ENCODE data around the gene SAMSN1. TPM values are rescaled to one million over a fixed set of nuclear protein-coding genes. Genes with fewer than 3 reads are reported as not detected.

Gene SAMSN1
- total and polyA plus RNA-seq, 2 of the 8 experiments (the other 6 are each of a cell fraction or from before 2014, with no cell fraction given): 0.50 to 3.0 TPM

DNA sequence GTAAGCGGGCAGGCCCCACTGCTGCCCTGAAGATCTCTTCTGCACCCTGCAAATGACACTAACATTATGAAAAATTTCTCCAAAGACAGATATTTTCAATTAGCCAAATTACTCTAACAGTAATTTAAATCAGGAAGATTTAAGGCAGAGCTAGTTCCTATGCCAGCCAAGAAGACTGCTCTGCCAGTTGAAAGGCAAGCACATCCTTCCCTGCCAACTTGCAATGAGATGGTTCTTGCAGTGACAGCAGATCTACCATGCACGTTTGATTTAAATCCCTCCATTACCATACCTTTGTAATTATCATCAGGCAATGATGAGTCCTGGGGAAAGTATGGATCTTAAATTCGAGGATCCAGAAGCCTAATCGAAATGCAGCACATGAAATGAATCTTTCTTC, 76.5 kb downstream of the SAMSN1 start (continued):
- TF ChIP-seq, protein P1, sequence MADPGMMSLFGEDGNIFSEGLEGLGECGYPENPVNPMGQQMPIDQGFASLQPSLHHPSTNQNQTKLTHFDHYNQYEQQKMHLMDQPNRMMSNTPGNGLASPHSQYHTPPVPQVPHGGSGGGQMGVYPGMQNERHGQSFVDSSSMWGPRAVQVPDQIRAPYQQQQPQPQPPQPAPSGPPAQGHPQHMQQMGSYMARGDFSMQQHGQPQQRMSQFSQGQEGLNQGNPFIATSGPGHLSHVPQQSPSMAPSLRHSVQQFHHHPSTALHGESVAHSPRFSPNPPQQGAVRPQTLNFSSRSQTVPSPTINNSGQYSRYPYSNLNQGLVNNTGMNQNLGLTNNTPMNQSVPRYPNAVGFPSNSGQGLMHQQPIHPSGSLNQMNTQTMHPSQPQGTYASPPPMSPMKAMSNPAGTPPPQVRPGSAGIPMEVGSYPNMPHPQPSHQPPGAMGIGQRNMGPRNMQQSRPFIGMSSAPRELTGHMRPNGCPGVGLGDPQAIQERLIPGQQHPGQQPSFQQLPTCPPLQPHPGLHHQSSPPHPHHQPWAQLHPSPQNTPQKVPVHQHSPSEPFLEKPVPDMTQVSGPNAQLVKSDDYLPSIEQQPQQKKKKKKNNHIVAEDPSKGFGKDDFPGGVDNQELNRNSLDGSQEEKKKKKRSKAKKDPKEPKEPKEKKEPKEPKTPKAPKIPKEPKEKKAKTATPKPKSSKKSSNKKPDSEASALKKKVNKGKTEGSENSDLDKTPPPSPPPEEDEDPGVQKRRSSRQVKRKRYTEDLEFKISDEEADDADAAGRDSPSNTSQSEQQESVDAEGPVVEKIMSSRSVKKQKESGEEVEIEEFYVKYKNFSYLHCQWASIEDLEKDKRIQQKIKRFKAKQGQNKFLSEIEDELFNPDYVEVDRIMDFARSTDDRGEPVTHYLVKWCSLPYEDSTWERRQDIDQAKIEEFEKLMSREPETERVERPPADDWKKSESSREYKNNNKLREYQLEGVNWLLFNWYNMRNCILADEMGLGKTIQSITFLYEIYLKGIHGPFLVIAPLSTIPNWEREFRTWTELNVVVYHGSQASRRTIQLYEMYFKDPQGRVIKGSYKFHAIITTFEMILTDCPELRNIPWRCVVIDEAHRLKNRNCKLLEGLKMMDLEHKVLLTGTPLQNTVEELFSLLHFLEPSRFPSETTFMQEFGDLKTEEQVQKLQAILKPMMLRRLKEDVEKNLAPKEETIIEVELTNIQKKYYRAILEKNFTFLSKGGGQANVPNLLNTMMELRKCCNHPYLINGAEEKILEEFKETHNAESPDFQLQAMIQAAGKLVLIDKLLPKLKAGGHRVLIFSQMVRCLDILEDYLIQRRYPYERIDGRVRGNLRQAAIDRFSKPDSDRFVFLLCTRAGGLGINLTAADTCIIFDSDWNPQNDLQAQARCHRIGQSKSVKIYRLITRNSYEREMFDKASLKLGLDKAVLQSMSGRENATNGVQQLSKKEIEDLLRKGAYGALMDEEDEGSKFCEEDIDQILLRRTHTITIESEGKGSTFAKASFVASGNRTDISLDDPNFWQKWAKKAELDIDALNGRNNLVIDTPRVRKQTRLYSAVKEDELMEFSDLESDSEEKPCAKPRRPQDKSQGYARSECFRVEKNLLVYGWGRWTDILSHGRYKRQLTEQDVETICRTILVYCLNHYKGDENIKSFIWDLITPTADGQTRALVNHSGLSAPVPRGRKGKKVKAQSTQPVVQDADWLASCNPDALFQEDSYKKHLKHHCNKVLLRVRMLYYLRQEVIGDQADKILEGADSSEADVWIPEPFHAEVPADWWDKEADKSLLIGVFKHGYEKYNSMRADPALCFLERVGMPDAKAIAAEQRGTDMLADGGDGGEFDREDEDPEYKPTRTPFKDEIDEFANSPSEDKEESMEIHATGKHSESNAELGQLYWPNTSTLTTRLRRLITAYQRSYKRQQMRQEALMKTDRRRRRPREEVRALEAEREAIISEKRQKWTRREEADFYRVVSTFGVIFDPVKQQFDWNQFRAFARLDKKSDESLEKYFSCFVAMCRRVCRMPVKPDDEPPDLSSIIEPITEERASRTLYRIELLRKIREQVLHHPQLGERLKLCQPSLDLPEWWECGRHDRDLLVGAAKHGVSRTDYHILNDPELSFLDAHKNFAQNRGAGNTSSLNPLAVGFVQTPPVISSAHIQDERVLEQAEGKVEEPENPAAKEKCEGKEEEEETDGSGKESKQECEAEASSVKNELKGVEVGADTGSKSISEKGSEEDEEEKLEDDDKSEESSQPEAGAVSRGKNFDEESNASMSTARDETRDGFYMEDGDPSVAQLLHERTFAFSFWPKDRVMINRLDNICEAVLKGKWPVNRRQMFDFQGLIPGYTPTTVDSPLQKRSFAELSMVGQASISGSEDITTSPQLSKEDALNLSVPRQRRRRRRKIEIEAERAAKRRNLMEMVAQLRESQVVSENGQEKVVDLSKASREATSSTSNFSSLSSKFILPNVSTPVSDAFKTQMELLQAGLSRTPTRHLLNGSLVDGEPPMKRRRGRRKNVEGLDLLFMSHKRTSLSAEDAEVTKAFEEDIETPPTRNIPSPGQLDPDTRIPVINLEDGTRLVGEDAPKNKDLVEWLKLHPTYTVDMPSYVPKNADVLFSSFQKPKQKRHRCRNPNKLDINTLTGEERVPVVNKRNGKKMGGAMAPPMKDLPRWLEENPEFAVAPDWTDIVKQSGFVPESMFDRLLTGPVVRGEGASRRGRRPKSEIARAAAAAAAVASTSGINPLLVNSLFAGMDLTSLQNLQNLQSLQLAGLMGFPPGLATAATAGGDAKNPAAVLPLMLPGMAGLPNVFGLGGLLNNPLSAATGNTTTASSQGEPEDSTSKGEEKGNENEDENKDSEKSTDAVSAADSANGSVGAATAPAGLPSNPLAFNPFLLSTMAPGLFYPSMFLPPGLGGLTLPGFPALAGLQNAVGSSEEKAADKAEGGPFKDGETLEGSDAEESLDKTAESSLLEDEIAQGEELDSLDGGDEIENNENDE (IDR thresholded peaks at IDR 0.05; ENCODE audit: insufficient replicate concordance, low read length): no peak
- TF ChIP-seq EP300 (IDR thresholded peaks at IDR 0.05; ENCODE audit: borderline replicate concordance in 1 of 2, low read depth in 2 of 2, low read length in 2 of 2) (no peak), BRCA1 (IDR thresholded peaks at IDR 0.05; ENCODE audit: low read depth, low read length) (no peak), SP4 (IDR thresholded peaks at IDR 0.05; ENCODE audit: low read length) (no peak), EGR1 (IDR thresholded peaks at IDR 0.05; ENCODE audit: borderline replicate concordance, low read depth, low read length) (no peak), GABPA (IDR thresholded peaks at IDR 0.05; ENCODE audit: borderline replicate concordance, insufficient read depth, low read length) (no peak), KDM5A (IDR thresholded peaks at IDR 0.05; ENCODE audit: low read length) (no peak), CBX5 (IDR thresholded peaks at IDR 0.05; ENCODE audit: low read depth, low read length) (no peak), RXRA (IDR thresholded peaks at IDR 0.05; ENCODE audit: insufficient read depth, low read depth, low read length) (no peak), POU5F1 (IDR thresholded peaks at IDR 0.05; ENCODE audit: low read depth, low read length) (no peak)
- TF ChIP-seq, protein P2, sequence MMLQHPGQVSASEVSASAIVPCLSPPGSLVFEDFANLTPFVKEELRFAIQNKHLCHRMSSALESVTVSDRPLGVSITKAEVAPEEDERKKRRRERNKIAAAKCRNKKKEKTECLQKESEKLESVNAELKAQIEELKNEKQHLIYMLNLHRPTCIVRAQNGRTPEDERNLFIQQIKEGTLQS (IDR thresholded peaks at IDR 0.05; ENCODE audit: insufficient read depth, low read depth, low read length): no peak

All from H1 (cell line).